Kidney (tissue), 14 donors: ENCODE results near the gene PYCR2. TPM values are rescaled to one million over a fixed set of nuclear protein-coding genes. Genes with fewer than 3 reads are reported as not detected.
A peak's percentile ranks its signal among the peaks of the same experiment; 100 is the strongest.

Experiments
- DNase-seq, 5 donors: peaks; one replicate each; pipeline ENCODE4 v3.0.0-alpha.2; 2013 to 2020
- FAIRE-seq: peaks from 2 replicates; lab custom pipeline; 2012; peaks lifted over from hg19 to GRCh38; lab: Jason Lieb, UNC
- H3K27ac ChIP-seq, 2 donors: one replicate each; pipeline ENCODE4 v1.7.0; 2013; ENCODE audit warnings: low read depth in 2 of 2, low read length in 2 of 2, inconsistent platforms in 1 of 2
- H3K27me3 ChIP-seq: one replicate; pipeline ENCODE4 v1.7.1; 2013; ENCODE audit warnings: low read length, inconsistent platforms; ENCODE audit not compliant: control insufficient read depth, insufficient read depth
- H3K36me3 ChIP-seq, 3 donors: one replicate each; pipeline versions ENCODE4 v1.7.0 to v1.7.1; 2013; ENCODE audit warnings: low read length in 3 of 3, control low read depth in 1 of 3, inconsistent platforms in 1 of 3; ENCODE audit not compliant: insufficient read depth in 3 of 3, control insufficient read depth in 2 of 3
- H3K4me1 ChIP-seq, 3 donors: one replicate each; pipeline versions ENCODE4 v1.7.0 to v1.7.1; 2013; ENCODE audit warnings: low read length in 3 of 3, inconsistent platforms in 1 of 3, low read depth in 1 of 3; ENCODE audit not compliant: control insufficient read depth in 2 of 3, insufficient read depth in 2 of 3
- H3K4me3 ChIP-seq, 3 donors: one replicate each; pipeline versions ENCODE4 v1.7.0 to v1.8.1; 2013; ENCODE audit warnings: low read length in 3 of 3, control low read depth in 1 of 3, inconsistent platforms in 1 of 3
- H3K9ac ChIP-seq, 3 donors: one replicate each; pipeline versions ENCODE4 v1.7.0 to v1.7.1; 2013; ENCODE audit warnings: low read length in 3 of 3, control low read depth in 1 of 3, inconsistent platforms in 1 of 3
- H3K9me3 ChIP-seq, 3 donors: one replicate each; pipeline versions ENCODE4 v1.7.0 to v1.7.1; 2013; ENCODE audit warnings: low read length in 3 of 3, control low read depth in 1 of 3, inconsistent platforms in 1 of 3; ENCODE audit not compliant: control insufficient read depth in 2 of 3, insufficient read depth in 1 of 3
- intact Hi-C: fragments of 100-400 bp; cut with DNase I; formaldehyde crosslinking; loops from one replicate; pipeline ENCODE4 v1.11.1; 2022
- polyA plus RNA-seq: library from polyadenylated mRNA; stranded (reverse); fragments of 350-450 nt; fragmentation: Illumina TruSeq; extraction: RNeasy Lipid Tissue Mini Kit (QIAGEN cat#74804); gene quantifications from one replicate; pipeline ENCODE4 v1.2.3, GENCODE V29; 2014; ENCODE audit warnings: low read depth, low replicate concordance; ENCODE audit not compliant: insufficient read depth
- total RNA-seq: library from RNA; stranded (reverse); fragmentation: NEBNext Ultra II Directional; extraction: Animal tissue kit (Norgen Biotek cat#: 25700); gene quantifications from one replicate; pipeline ENCODE4 v1.2.1, GENCODE V29; 2021
- TF ChIP-seq, protein P1 (sequence below): IDR thresholded peaks from 3 replicates; pipeline ENCODE4 v1.5.1; 2012; ENCODE audit warnings: mild to moderate bottlenecking, moderate library complexity, borderline replicate concordance; ENCODE audit not compliant: insufficient read depth; ENCODE audit errors: extremely low read depth
- donor health status: control.
- donor health status: control.
- donor health status: control.
- donor health status: control.
- donor health status: control.
- donor health status: DM: yes; HTN: yes; CAD: no.
- donor health status: Normal renal cell carcinoma (clear cell type).

The PYCR2 gene
- total and polyA plus RNA-seq, 2 donors from 2014 or later: 72.4 to 79.3 TPM

GRCh38 chr1:225887030-225887314, 37.1 kb downstream of the PYCR2 start:
- no peaks in the 10 kb centered on the region for H3K9me3 ChIP-seq
- no peaks in the 10 kb centered on the region for H3K36me3 ChIP-seq
- H3K4me3 ChIP-seq: no peak overlapping the region
- H3K9ac ChIP-seq: no peak overlapping the region
- no peak overlapping the region for H3K27ac ChIP-seq
- FAIRE-seq: no peak
- peaks cover 0 to 7% (median 5%) of the 10 kb centered on the region in 3 donors for H3K4me1 ChIP-seq
- no peak for DNase-seq
- TF ChIP-seq, protein P1, sequence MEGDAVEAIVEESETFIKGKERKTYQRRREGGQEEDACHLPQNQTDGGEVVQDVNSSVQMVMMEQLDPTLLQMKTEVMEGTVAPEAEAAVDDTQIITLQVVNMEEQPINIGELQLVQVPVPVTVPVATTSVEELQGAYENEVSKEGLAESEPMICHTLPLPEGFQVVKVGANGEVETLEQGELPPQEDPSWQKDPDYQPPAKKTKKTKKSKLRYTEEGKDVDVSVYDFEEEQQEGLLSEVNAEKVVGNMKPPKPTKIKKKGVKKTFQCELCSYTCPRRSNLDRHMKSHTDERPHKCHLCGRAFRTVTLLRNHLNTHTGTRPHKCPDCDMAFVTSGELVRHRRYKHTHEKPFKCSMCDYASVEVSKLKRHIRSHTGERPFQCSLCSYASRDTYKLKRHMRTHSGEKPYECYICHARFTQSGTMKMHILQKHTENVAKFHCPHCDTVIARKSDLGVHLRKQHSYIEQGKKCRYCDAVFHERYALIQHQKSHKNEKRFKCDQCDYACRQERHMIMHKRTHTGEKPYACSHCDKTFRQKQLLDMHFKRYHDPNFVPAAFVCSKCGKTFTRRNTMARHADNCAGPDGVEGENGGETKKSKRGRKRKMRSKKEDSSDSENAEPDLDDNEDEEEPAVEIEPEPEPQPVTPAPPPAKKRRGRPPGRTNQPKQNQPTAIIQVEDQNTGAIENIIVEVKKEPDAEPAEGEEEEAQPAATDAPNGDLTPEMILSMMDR: no peak
- H3K27me3 ChIP-seq: no peaks in the 10 kb centered on the region
- intact Hi-C loops: no loop called here

DNA sequence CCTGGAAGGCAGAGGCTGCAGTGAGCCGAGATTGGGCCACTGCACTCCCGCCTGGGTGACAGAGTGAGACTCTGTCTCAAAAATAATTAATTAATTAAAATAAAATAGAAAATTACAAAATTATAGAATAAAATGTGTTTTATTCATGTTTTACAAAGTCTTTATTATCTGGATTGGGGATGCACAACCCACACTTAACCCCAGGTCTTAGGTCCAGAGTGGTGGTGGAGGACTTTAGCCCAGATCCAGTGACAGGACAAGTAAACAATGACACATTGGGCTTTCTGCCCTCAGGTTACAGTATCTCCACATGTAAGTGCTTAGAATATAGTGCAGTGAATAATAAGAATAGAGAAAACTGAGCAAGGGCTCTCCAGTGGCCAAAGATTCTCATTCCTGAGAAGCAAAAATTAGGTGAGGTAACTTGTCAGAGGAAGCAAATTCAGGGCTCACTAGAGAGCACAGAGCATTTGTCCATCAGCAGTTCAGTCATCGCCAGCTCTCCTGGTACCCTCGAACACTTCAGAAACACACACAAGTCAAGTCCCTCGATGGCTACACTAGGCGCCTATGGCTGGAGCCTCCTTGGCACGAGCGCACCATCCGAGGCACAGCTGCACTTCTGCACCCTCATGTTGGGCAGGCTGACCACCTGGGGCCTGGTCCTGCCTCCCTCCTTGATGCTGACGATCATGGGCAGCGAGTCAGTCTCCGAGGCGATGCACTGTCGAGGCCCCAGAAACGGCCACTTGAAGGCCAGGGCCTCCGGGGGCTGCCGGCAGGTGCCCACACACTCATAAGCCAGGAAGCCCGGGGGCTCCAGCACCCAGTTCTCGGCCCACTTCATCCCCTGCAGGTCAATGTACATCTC, 37.7 kb downstream of the PYCR2 start:
- no peak overlapping the region for H3K4me3 ChIP-seq
- no peak overlapping the region for H3K9ac ChIP-seq
- FAIRE-seq (no peak), DNase-seq (peak in 1 of 5 donors; percentile 53)
- no peak overlapping the region for H3K27ac ChIP-seq
- peaks cover 0 to 8% (median 5%) of the 10 kb centered on the region in 3 donors for H3K4me1 ChIP-seq
- no peaks in the 10 kb centered on the region for H3K27me3 ChIP-seq
- no peaks in the 10 kb centered on the region for H3K36me3 ChIP-seq
- TF ChIP-seq, protein P1: no peak
- intact Hi-C loops: no loop called here
- H3K9me3 ChIP-seq: no peaks in the 10 kb centered on the region

- no peak overlapping the region for H3K4me3 ChIP-seq
- H3K9me3 ChIP-seq: no peaks in the 10 kb centered on the region
- no peak for FAIRE-seq
- no peak overlapping the region for H3K9ac ChIP-seq
- peak in 1 of 5 donors; percentile 8 for DNase-seq
- H3K27me3 ChIP-seq: no peaks in the 10 kb centered on the region
- H3K27ac ChIP-seq: no peak overlapping the region
- TF ChIP-seq, protein P1: no peak
- H3K4me1 ChIP-seq: peaks cover 0 to 17% (median 8%) of the 10 kb centered on the region in 3 donors
- no peaks in the 10 kb centered on the region for H3K36me3 ChIP-seq
- intact Hi-C loops: no loop called here
Measured at GRCh38 chr1:225885336-225885735, 38.7 kb downstream of the PYCR2 start.
